H1 (cell line): ENCODE data around the gene TCFL5. TPM values are rescaled to one million over a fixed set of nuclear protein-coding genes. Genes with fewer than 3 reads are reported as not detected.

ENCODE experiments used
- ATF3 ChIP-seq: IDR thresholded peaks from 2 replicates; pipeline ENCODE4 v1.6.1; 2011; ENCODE audit warnings: low read depth, mild to moderate bottlenecking, low read length; ENCODE audit not compliant: insufficient read depth
- BCL11A ChIP-seq, 2 experiments: IDR thresholded peaks; one replicate each; pipeline ENCODE4 v1.6.1; 2011; ENCODE audit warnings: low read depth in 2 of 2, low read length in 2 of 2, mild to moderate bottlenecking in 2 of 2
- CTBP2 ChIP-seq: IDR thresholded peaks from 2 replicates; pipeline ENCODE4 v1.7.0; 2011; ENCODE audit warnings: borderline replicate concordance, mild to moderate bottlenecking, moderate library complexity, mixed read lengths, low read length; ENCODE audit not compliant: insufficient read depth, insufficient read length
- EP300 ChIP-seq, 2 experiments: IDR thresholded peaks; 1 replicate in 1 of 2; 2 replicates in 1 of 2; pipeline ENCODE4 v1.6.1; 2011 to 2012; ENCODE audit warnings: low read depth in 2 of 2, low read length in 2 of 2, mild to moderate bottlenecking in 2 of 2, borderline replicate concordance in 1 of 2, inconsistent platforms in 1 of 2, moderate library complexity in 1 of 2
- GABPA ChIP-seq: IDR thresholded peaks from 2 replicates; pipeline ENCODE4 v1.6.1; 2011; ENCODE audit warnings: mild to moderate bottlenecking, low read length, moderate library complexity, borderline replicate concordance; ENCODE audit not compliant: insufficient read depth
- HDAC6 ChIP-seq: IDR thresholded peaks from one replicate; pipeline ENCODE4 v1.7.1; 2012; ENCODE audit warnings: low read depth, mild to moderate bottlenecking, inconsistent platforms, low read length, moderate library complexity
- JUN ChIP-seq: IDR thresholded peaks from 2 replicates; pipeline ENCODE4 v1.6.1; 2011; ENCODE audit warnings: low read depth, mild to moderate bottlenecking, improper control_type of control experiment, low read length
- PHF8 ChIP-seq: fragments of 200-600 bp; sonication (generic); conservative IDR thresholded peaks from 2 replicates; pipeline ENCODE4 v1.7.1; 2012; ENCODE audit warnings: low read depth, mild to moderate bottlenecking, inconsistent platforms, low read length, moderate library complexity
- SIRT6 ChIP-seq: IDR thresholded peaks from one replicate; pipeline ENCODE4 v1.7.1; 2012; ENCODE audit warnings: low read length, inconsistent platforms
- TCF12 ChIP-seq: IDR thresholded peaks from 2 replicates; pipeline ENCODE4 v1.6.1; 2011; ENCODE audit warnings: low read depth, mild to moderate bottlenecking, low read length
- YY1 ChIP-seq: IDR thresholded peaks from 2 replicates; pipeline ENCODE4 v1.6.1; 2011; ENCODE audit warnings: low read depth, mild to moderate bottlenecking, low read length
- polyA plus RNA-seq, 7 experiments: library from polyadenylated mRNA; depleted of rRNA in 3 of 7; stranded (reverse) in 5 of 7; unstranded in 2 of 7; fragments of >200 nt in 5 of 7; fragments of 200-250 nt in 2 of 7; gene quantifications; 1 replicate in 5 of 7; 2 replicates in 1 of 7; 4 replicates in 1 of 7; pipeline versions ENCODE4 v1.2.1 to v1.2.3, GENCODE V29; 2011 to 2013; ENCODE audit warnings: missing spikeins in 2 of 7, mixed read lengths in 2 of 7
- total RNA-seq: library from RNA; stranded (reverse); fragmentation: NEBNext Ultra II Directional; extraction: Animal tissue kit (Norgen Biotek cat#: 25700); gene quantifications from 2 replicates; pipeline ENCODE4 v1.2.1, GENCODE V29; 2021
- TF ChIP-seq, protein P1 (sequence below), 3 experiments: IDR thresholded peaks; 1 replicate in 2 of 3; 2 replicates in 1 of 3; pipeline versions ENCODE4 v1.5.1 to v1.6.1; 2011; ENCODE audit warnings: low read length in 3 of 3, mild to moderate bottlenecking in 3 of 3, inconsistent platforms in 2 of 3, low read depth in 1 of 3, moderate library complexity in 1 of 3; ENCODE audit not compliant: insufficient read depth in 1 of 3; ENCODE audit errors: control extremely low read depth in 1 of 3

Gene TCFL5
- total and polyA plus RNA-seq, 2 of the 8 experiments (the other 6 are each of a cell fraction or from before 2014, with no cell fraction given), result 6.2 to 15.0 TPM

DNA sequence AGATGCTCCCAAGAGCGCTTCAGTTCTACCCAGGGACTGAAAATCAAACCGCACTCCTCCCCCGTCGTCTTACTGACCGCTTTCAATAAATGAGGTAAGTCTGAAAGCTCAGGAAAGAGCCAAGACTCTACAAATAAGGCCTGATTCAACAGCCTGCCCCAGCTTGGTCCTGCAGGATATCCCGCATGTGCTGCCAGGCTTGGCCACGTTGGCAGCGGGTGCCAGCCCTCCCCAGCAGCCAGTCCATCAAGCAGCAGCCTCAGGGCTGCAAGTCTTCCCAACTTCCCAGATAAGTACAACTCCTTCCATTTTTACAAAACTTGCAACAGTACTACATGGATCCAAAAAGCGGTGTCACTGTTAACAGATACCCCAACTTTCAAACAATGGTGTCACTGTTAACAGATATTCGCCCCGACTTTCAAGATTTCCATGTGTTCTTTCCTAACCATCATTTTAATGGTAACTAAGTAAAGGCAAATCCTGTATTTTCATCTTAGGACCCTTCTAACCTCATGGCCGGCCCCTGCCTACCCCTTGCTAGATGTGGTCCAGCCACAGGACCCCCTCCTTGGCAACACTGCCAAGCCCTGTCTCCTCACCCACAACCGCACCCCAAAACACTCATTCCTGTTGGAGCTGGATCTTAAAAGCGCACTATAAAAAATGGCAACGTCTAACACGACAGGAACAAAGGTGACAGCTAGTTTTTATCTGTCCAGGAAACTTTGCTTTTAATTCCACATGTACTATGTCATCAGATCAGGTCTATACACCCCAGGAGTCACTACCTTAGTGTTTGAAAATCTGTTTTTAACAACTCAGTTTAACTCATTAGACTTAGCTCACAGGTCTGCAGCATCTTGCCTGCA, 36.7 kb upstream of the TCFL5 start (continued):
- TF ChIP-seq, protein P1, sequence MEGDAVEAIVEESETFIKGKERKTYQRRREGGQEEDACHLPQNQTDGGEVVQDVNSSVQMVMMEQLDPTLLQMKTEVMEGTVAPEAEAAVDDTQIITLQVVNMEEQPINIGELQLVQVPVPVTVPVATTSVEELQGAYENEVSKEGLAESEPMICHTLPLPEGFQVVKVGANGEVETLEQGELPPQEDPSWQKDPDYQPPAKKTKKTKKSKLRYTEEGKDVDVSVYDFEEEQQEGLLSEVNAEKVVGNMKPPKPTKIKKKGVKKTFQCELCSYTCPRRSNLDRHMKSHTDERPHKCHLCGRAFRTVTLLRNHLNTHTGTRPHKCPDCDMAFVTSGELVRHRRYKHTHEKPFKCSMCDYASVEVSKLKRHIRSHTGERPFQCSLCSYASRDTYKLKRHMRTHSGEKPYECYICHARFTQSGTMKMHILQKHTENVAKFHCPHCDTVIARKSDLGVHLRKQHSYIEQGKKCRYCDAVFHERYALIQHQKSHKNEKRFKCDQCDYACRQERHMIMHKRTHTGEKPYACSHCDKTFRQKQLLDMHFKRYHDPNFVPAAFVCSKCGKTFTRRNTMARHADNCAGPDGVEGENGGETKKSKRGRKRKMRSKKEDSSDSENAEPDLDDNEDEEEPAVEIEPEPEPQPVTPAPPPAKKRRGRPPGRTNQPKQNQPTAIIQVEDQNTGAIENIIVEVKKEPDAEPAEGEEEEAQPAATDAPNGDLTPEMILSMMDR (IDR thresholded peaks at IDR 0.05; ENCODE audit: control extremely low read depth in 1 of 3, insufficient read depth in 1 of 3, low read depth in 1 of 3, low read length in 3 of 3), result 0 out of 4 replicates have a peak, but pooled peaks of 1 of the 3 experiments have one; percentile 0
- no peak for TF ChIP-seq YY1
- no peak for TF ChIP-seq JUN
- TF ChIP-seq SIRT6, result no peak
- TF ChIP-seq TCF12, result no peak
- TF ChIP-seq GABPA, result no peak
- no peak for TF ChIP-seq PHF8
- no peak for TF ChIP-seq HDAC6
- no peak for TF ChIP-seq EP300 (IDR thresholded peaks at IDR 0.05; ENCODE audit: borderline replicate concordance in 1 of 2, low read depth in 2 of 2, low read length in 2 of 2)
- no peak for TF ChIP-seq CTBP2
- no peak for TF ChIP-seq BCL11A (IDR thresholded peaks at IDR 0.05; ENCODE audit: low read depth in 2 of 2, low read length in 2 of 2)
- no peak for TF ChIP-seq ATF3
